Stimulated activated CD8-positive, alpha-beta memory T cell treated with anti-CD3 and anti-CD28 coated beads, Interleukin-12 subunit alpha, Interleukin-12 subunit beta, amount 100 ng/mL, for 4 hours (primary cell): ENCODE data around the gene NSD2.

ENCODE experiments used
- DNase-seq: peaks from one replicate; pipeline ENCODE4 v3.0.0-alpha.2; 2020; ENCODE audit warnings: low read depth

The NSD2 gene

GRCh38 chr4:1971456-1972200 is 100.4 kb downstream of the NSD2 start:
- DNase-seq: no peak

DNA sequence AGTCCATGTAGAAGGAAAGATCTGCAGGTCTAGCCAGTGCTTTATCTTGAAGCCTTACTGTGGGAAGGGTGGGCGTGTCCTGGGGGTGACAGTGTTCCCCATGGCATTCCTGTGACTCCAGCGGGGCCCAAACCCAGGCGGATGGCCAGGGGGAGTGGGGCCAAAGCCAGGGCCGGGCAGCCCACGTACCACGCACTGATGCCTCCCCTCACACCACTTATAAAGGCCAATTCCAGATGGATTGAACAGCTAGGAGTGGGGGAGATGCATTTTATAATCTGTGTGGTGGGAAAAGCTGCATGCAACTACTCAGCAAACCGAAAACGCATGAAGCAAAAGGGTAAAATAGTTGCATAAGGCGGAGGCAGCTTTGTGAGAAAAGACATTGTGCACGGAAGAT is 101.2 kb downstream of the NSD2 start:
- no peak for DNase-seq

GRCh38 chr4:1973218-1973617 is 102.0 kb downstream of the NSD2 start:
- no peak for DNase-seq

DNA sequence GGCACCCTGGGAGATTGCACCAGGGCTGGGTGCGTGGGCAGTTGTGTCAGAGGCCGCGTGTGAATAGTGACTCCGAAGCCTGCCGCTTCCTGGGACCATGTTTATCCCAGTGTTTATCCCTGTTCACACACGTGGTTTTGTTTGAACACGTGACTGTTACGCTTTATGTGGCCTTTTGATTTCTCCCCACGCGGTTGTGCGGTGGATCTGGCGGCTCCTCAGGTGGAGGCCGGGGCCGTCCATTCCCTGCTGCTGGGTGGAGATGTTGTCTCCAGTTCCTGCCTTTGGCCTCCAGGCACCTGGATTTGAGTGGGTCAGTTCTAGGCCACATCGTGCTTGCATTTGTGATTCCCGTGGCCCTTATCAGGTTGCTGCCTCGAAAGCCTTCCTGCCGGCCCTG is 102.5 kb downstream of the NSD2 start:
- DNase-seq: no peak

- no peak for DNase-seq
Measured at GRCh38 chr4:1974840-1975239, 103.6 kb downstream of the NSD2 start.

DNA sequence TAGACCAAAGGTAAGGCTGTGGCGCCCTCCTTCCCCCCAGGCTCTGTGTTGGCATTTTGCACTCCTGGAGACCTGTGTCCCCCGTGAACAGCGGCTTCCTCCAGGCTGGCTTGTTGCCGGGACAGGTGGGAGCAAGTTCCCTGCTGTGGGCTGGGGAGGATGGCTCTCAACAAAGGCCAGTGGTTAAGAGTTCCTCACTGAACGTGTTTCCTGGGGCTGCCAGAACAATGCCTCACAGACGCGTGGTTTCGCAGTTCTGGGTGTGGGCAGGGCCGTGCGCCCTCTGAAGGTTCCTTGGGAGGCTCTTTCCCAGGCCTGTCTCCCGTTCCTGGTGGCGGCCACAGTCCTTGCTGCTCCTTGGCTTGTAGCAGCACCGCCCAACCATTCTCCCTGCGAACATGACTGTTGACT is 104.2 kb downstream of the NSD2 start:
- DNase-seq: no peak

- DNase-seq: no peak
Measured at GRCh38 chr4:1975880-1976279, 104.7 kb downstream of the NSD2 start.

DNA sequence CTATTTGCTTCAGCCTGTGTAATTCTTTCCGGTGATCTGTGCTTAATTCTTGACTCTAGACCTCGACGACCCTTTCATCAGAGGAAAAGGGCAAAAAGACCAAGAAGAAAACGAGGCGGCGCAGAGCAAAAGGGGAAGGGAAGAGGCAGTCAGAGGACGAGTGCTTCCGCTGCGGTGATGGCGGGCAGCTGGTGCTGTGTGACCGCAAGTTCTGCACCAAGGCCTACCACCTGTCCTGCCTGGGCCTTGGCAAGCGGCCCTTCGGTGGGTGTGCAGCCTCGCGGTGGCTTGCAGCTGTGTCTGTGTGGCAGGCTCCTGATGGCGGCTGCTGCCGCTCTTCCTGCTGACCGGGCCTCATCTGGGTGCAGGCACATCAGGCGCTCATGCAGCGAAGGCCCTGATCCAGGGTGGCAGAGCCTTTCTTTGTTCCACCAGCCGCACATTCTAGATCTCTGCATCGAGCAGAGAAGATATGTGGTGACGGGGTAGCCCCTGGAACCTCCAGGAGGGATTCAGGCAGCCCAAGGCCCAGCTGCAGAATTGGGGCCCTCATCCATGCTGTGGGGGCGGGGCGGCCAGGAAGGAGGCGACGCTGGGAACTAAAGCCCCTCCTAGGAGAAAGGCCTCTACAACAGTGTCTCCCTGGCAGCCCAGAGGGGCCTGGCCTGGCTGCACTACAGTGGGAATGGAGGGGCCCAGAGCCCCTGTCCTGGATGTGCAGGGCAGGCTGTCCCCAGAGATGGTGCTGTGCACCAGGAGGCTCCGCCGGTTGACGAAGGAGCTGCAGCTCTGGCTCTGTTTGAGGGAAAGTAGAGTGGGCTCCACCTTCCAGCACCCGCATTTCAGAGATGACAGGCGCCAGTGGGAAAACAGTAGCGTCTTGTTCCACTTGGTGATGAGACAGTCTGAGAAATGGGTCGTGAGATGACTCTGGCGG is 105.5 kb downstream of the NSD2 start:
- no peak for DNase-seq

DNA sequence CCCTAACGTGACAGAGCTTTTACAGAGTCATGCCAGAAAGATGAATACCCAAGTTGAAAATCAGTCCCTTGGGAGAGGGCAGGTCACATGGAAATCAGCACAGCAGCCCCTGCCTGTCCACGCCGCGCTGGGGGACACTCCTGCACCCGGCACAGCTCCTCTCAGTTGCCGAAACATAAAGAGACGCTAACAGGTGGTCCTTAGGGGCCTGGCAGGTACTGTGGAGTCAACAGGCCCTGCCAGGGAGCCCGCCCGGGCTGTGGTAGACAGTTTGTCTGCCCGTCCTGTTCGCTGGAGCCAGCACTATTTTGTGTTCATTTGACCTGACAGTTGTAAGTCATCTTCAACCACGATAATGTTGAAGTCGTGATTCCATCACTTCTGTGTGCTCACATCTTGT is 107.0 kb downstream of the NSD2 start:
- DNase-seq: no peak

GRCh38 chr4:1978741-1979476 is 107.7 kb downstream of the NSD2 start:
- no peak for DNase-seq

GRCh38 chr4:1979477-1980196 is 108.4 kb downstream of the NSD2 start:
- DNase-seq: no peak

- no peak for DNase-seq
Measured at GRCh38 chr4:1980561-1981041, 109.4 kb downstream of the NSD2 start.

DNA sequence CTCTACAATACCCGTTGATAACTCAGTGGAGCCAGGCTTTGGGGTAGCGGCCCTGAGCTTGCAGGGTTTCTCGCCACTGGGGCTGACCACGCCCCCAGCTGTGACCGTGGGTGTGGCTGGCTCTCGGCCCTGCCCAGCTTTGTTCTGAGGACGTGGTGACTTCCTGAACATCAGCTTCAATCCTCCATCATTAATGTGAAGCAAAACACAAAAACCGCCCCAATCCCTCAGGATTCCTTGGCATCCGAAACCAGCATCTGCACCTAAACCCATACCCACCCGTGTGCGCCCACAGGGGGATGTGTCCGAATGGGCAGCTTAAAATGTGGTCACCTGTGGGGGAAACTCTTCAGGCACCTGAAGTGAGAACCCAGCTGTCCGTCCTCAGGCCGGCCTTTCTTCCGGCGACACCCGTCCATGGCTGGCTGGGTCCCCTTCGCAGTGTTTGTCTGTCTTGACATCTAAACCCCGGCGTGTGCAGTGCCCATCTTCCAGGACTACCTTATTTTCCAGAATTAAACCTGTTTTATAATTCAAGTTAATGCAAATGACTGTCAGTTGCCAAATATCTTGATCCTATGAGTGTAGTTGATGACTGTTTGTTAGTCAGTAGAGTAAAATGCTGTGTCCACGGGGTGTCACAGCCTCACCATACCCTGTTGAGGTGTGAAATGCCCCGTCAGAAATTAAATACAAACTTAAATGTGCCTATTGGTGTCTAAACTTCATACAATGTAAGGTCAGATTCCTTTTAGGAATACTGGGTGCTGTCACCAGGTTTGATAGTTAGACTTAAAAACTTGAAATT is 110.3 kb downstream of the NSD2 start:
- no peak for DNase-seq

DNA sequence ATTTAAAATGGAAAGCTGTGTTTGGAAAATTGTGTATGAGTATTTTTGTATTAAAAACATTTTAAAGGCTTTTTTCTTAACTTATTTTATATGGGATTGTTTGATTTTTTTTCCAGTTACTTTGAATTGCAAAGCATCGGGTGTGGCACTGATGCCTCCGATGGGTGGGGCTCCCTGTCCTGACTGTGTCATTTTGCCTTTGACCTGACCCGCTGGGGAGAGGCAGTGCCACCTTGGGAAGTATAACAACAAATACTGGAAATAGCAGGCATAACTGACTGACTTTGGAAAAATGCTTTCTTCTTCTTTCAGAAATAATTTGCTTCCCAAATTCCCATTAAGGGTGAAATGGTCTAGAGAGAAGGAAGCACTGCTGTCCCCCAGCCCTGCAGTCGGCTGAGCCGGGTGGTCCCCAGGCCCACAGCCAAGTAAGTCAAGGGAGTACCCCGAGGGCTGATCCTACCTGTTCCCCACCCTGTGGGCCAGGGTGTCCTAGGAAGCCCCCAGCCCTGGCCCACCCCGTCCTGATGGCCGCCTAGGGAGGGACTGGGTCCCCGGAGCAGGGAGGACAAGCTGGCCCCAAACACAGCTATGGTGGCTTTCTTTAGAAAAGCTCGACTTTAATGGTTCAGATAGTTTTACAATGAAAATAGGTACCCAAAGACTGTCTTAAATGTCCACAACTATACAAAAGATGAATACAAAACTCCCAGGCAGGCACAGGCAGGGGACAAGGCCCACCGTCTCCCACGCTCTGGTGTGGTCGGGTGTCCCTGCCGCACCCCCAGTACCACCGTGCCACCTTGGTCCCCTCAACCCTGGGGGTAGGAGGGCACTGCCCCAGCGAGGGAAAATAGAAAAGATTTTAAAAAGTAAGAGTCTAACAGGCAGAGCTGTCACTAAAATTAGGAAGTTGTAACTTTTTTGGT is 111.2 kb downstream of the NSD2 start:
- DNase-seq: no peak

DNA sequence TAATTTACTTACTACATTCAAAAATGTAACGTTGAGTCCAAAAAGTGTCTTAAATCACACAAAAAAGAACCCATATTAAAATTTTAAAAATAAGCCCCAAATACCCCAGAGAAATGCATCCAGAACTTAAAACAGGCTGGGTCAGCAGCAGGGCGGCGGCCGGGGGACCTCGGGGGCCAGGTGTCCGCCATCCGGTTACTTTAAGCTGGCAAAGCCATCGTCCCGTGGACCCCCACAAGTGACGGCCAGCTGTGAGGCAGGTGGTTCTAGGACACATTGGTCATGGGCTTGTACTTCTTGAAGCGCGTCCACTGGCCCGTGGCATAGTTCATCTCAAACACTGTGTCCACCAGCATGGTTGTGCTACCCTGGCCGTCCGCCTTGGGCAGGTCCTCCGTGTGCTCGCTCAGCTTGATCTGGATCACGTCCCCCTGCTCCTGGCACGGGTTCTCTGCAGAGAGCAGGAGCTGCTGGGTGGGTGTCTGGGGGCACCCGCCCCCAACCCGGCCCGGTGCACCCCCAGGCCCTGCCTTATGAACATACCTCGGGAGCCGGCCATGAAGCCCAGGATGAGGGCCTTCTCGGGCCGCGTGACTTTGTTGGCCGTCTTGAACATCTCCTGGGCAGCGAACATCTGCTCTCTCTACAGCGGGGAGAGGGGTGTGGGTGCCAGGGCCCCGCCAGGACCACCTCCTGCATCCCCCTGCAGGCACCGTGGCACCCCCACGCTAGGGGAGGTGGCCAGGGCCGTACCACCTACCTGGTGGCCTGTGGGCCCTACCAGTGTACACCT is 112.1 kb downstream of the NSD2 start:
- no peak for DNase-seq

DNA sequence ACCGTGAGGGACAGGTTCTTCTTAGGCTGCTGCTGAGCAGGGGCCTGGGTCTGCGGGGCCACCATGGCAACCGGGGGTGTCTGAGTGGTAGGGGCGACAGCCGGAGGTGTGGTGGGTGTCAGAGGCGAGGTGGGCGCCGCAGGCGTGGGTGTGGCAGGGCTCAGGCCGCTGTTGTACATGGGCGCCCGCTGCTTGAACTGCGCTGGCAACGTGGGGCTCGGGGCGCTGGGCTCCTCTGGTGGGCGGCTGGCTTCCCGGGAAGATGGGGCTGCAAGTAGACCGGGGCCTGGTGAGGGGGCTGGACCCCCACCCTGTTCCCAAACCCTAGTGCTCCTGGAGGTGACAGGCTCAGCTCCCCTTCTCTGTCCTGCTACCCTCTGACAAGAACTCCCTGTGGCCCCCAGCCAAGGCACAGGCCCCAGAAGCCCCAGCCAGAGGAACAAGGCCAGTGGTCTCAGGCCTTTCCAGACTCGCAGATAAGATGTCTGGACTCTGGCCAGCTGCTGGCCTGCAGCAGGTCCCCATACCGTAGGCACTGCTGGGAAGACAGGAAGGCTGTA is 112.7 kb downstream of the NSD2 start:
- no peak for DNase-seq

DNA sequence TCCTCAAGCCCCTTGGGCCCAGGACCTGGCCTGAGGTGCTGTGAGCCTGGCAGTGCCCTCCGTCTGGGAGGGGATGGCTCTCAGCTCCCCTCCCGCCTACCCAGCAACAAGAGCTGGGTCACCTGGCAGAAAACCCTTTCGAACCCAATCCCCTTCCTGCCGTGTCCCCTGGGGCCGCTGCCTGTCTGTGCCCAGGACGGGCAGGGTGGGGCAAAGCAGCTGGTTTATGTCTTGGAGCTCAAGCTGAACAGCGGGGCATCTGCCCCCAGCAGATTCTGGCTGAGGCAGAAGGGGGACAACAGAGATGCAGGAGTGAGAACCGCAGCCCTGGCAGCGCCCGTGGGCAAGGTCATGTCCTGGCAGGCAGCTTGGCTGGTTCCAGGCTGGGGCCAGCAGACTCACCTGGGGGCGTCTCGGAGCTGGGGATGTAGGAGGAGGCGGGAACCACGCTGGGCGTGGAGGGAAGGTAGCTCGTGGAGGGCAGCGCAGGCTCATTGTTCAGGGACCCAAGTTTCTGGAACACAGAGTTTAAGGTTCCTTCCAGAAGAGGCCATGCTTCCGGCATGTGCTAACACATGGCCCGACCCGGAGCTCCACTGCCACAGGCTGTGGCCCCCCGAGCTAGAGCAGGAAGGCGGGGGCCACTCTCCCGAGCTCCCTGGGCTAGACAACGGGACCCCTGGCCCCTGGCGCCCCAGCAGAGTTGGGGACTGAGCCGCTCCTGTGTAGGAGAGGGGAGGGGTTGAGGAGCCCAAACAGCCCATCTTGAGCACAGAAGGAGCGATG is 113.4 kb downstream of the NSD2 start:
- DNase-seq: no peak

- DNase-seq: no peak
Measured at GRCh38 chr4:1985294-1985693, 114.1 kb downstream of the NSD2 start.
